ENCODE data around the gene CCDC181. TPM values are rescaled to one million over a fixed set of nuclear protein-coding genes. Genes with fewer than 3 reads are reported as not detected.

Gene CCDC181
- total and polyA plus RNA-seq, 2 of the 8 experiments (the other 6 are each of a cell fraction or from before 2014, with no cell fraction given) = 1.2 to 3.7 TPM

DNA sequence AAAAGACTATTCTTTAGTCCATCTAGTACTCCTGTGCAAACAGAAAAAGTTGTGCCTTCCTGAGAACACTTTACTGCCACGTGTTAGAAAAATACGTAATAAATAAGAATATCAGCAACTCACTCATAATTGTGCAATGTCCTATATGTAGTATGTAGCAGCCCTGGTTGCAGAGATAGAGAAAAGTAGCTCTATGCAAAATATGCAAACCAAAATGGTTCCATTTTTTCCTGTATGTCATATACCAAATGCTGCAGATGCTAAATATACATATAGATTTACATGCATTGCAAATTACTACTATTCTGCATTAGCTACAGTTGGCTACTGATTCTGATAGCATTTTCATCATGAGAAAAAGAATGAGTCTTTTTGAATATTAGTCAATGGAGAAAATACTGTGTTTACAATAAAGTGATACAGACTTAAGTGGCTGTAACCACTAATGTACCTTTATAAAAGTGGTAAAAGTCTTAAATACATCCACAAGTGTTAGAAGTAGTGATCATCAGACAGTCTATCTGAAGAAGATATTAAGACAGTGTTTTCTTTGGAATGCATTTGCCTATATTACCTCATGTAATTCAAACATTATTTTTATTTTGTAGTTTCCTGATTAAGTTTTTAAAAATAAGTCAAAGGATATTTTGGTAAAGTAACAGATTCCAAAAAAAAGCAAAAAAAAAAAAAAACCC, 79.4 kb downstream of the CCDC181 start (continued):
- TF ChIP-seq, protein P1, sequence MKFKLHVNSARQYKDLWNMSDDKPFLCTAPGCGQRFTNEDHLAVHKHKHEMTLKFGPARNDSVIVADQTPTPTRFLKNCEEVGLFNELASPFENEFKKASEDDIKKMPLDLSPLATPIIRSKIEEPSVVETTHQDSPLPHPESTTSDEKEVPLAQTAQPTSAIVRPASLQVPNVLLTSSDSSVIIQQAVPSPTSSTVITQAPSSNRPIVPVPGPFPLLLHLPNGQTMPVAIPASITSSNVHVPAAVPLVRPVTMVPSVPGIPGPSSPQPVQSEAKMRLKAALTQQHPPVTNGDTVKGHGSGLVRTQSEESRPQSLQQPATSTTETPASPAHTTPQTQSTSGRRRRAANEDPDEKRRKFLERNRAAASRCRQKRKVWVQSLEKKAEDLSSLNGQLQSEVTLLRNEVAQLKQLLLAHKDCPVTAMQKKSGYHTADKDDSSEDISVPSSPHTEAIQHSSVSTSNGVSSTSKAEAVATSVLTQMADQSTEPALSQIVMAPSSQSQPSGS (IDR thresholded peaks at IDR 0.05; ENCODE audit: low read length) = no peak
- TF ChIP-seq RBBP5 (IDR thresholded peaks at IDR 0.05; ENCODE audit: borderline replicate concordance, low read depth, low read length) = no peak
- no peak for TF ChIP-seq RNF2 (IDR thresholded peaks at IDR 0.05; ENCODE audit: borderline replicate concordance, low read depth, low read length, missing control alignments, poor library complexity, severe bottlenecking)
